NCI-H187 treated with DMSO at 0.1 percent for 48 hours (cell line): ENCODE data around the gene OAS1.
"Not testable (repeated sequence)": the region's sequence is repeated elsewhere in the genome, so short reads cannot be mapped to it uniquely, and the experiment has no call there.

Experiments
- DNase-seq: peaks from one replicate; lab custom pipeline; 2025; lab: John Stamatoyannopoulos, UW

Gene OAS1

DNA sequence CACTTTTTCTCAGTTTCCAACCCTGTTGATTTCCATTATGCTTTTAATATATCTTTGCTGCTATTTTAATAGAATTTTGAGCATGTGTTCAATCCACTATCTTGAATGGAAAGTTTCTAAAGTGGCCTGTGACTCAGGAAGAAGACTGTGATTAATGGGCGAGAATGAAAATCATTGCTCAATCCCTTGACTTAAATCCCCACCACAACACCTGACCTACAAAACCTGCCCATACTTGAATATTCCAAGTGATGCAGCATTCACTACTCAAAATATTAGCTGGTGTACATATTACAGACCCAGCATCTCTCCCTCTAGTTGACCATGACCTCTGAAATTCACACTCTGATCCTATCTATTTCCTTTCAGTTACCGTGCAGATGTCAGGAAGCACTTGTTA is 30.2 kb downstream of the OAS1 start:
- no peak for DNase-seq

- DNase-seq = no peak
These were observed 31.3 kb downstream of the OAS1 start, which contains the start of gene OAS3 for GRCh38 chr12:112937741-112938719. Gene OAS3 (plus strand): TSS chr12:112938474. CDS start chr12:112938531, 57 bp downstream.

DNA sequence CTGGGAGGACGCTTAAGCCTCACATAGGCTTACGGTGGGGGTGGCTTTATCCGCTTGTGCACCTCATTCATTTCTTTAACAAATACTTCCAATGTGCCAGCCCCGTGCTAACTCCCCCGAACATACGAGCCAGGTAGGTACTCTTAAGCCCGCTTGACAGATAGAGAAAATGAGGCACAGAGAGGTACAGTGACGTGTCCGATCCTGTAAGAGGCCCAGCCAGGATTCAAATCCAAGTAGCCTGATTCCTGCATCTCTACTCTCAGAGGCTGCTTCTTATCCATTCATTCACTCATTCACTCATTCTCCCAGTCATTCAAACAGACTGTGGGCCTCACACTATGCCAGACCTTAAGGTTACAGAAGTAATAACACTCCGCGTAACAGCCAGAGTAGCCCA is 32.0 kb downstream of the OAS1 start:
- DNase-seq = no peak

GRCh38 chr12:112939761-112940381 is 33.1 kb downstream of the OAS1 start:
- no peak for DNase-seq

- DNase-seq = no peak
These were observed 35.0 kb downstream of the OAS1 start for GRCh38 chr12:112941528-112942335.

DNA sequence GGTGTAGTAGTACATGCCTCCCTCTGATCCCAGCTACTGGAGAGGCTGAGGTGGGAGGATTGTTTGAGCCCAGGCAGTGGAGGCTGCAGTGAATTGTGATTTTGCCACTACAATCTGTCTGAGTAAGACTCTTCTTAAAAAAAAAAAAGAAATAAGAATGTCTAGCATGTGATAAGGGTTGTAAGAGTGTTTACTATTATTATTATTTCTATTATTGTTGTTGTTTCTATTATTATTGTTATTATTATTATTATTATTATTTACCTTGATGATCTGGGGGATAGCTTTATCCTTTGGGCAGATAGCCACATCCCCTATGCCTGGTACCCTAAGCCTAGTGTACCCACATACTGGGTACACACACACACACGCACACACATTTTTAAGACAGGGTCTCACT is 35.8 kb downstream of the OAS1 start:
- DNase-seq = no peak

DNA sequence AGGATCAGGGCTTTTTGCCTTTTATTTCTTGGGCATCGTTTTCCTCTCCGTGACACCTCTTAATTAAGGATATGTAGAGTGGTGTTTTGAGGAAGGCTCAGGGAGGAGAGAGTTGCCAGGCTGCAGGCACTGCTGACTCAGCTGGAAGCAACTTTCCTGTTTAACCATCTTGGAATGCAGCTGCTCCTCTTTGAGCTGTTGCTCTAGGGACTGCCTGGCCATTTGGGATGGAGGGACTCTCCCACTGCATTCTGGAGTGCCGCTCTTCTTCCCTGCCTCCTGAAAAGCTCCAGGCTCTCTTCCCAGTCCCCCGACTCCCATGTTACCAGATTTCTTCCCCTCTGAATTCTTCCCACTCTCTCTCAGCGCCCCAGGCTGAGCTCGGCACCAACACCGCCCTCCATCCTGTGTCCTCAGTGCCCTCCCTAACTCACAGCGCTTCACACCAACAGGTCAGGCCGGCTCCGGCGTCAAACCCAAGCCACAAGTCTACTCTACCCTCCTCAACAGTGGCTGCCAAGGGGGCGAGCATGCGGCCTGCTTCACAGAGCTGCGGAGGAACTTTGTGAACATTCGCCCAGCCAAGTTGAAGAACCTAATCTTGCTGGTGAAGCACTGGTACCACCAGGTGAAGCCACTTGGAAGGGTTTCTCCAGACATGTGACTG is 37.4 kb downstream of the OAS1 start:
- no peak for DNase-seq

GRCh38 chr12:112945515-112945914 is 38.8 kb downstream of the OAS1 start:
- DNase-seq = no peak

GRCh38 chr12:112946236-112947000 is 39.7 kb downstream of the OAS1 start:
- no peak for DNase-seq

DNA sequence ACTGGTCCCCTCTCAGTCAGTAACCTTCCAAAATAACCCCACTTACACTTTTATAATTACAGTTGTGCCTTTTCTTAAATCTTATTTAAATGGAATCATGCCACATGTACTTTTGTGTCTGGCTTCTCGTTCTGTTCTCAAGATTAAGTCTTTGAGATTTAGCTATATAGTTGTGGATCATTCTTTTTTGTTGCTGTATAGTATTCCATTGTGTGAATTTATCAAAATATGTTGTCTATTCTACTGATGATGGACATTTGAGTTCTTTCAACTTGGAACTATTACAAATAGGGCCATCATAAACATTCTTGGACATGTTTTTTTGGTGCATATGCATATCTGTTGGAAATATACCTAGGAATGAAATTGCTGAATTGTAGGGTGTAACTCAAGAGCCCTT is 40.6 kb downstream of the OAS1 start:
- DNase-seq = no peak

GRCh38 chr12:112947761-112948160 is 41.0 kb downstream of the OAS1 start:
- DNase-seq = no peak

DNA sequence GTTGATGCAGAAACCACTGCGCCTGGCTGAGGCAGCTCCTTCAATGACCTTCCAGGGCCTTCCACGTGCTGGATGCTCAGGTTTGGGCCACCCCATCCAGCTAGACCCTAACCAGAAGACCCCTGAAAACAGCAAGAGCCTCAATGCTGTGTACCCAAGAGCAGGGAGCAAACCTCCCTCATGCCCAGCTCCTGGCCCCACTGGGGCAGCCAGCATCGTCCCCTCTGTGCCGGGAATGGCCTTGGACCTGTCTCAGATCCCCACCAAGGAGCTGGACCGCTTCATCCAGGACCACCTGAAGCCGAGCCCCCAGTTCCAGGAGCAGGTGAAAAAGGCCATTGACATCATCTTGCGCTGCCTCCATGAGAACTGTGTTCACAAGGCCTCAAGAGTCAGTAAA is 42.0 kb downstream of the OAS1 start:
- no peak for DNase-seq

DNA sequence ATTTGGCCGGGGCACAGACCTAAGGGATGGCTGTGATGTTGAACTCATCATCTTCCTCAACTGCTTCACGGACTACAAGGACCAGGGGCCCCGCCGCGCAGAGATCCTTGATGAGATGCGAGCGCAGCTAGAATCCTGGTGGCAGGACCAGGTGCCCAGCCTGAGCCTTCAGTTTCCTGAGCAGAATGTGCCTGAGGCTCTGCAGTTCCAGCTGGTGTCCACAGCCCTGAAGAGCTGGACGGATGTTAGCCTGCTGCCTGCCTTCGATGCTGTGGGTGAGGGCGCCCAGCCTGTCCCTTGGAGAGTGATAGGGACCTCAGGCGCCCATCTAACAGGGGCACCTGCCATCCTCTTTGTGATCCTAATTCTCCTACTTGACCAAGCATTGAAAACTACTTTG is 43.9 kb downstream of the OAS1 start:
- DNase-seq = no peak

- not testable (repeated sequence) for DNase-seq
These were observed 50.4 kb downstream of the OAS1 start for GRCh38 chr12:112957125-112957524.

DNA sequence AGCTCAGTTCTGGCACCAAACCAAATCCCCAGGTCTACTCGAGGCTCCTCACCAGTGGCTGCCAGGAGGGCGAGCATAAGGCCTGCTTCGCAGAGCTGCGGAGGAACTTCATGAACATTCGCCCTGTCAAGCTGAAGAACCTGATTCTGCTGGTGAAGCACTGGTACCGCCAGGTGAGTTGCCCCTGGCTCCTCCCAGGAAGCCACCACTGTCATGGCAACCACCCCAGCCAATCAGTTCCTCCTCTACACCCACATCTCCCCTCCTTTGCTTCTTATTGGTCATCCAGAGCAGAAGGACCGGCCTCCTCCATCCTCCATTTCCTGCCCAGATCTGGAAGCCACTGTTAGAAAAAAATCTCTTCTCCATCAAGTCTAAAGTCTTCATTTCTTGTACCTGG is 54.3 kb downstream of the OAS1 start:
- no peak for DNase-seq

- DNase-seq = no peak
These were observed 54.8 kb downstream of the OAS1 start for GRCh38 chr12:112961536-112961935.

DNA sequence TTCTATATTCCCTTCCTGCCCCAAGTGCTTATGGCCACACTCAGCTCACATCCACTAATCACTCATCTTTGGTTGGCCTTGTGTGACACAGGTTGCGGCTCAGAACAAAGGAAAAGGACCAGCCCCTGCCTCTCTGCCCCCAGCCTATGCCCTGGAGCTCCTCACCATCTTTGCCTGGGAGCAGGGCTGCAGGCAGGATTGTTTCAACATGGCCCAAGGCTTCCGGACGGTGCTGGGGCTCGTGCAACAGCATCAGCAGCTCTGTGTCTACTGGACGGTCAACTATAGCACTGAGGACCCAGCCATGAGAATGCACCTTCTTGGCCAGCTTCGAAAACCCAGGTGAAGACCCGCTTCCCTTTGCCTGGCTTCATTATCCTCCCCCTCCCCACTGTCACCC is 55.8 kb downstream of the OAS1 start:
- DNase-seq = no peak

GRCh38 chr12:112963227-112963861 is 56.6 kb downstream of the OAS1 start:
- no peak for DNase-seq

- DNase-seq = no peak
These were observed 57.4 kb downstream of the OAS1 start for GRCh38 chr12:112964067-112964670.

DNA sequence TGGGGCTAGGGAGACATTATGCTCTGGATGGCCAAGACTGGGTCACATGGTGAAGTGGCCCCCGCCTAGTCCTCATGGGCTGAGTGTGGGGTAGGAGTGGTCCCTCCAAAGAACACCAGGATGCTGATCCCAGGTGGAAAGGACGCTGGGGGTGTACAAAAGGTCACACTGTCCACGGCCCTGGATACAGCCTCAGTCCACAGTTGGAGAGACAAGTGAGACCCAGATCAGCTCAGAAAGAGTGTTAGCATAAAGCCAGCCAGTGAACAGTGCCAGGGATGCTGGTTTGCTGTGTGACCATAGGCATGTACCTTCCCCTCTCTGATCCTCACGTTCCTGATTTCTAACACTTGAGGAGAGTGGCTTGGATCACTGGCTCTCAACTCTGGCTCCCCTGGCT is 58.2 kb downstream of the OAS1 start:
- no peak for DNase-seq
